HepG2 (cell line): Measurements from ENCODE around the gene SNX13. TPM values are rescaled to one million over a fixed set of nuclear protein-coding genes. Genes with fewer than 3 reads are reported as not detected.
A peak's percentile ranks its signal among the peaks of the same experiment; 100 is the strongest.

ENCODE experiments used
- ATM ChIP-seq: fragments of 450-650 bp; IDR thresholded peaks from 2 replicates; pipeline ENCODE4 v1.7.1; 2017; ENCODE audit warnings: mild to moderate bottlenecking, borderline replicate concordance
- BCL3 ChIP-seq: sonication (generic); formaldehyde crosslinking; IDR thresholded peaks from 2 replicates; pipeline ENCODE4 v1.5.1; 2020; ENCODE audit warnings: mild to moderate bottlenecking, missing genetic modification reagents, moderate library complexity
- HIVEP1 ChIP-seq: sonication (generic); formaldehyde crosslinking; IDR thresholded peaks from 2 replicates; pipeline ENCODE4 v1.4.0; 2020; ENCODE audit warnings: mild to moderate bottlenecking, missing genetic modification reagents
- MYC ChIP-seq: sonication (generic); formaldehyde crosslinking; IDR thresholded peaks from 2 replicates; pipeline ENCODE4 v1.9.0; 2021; ENCODE audit warnings: missing genetic modification reagents, borderline replicate concordance
- RBFOX2 ChIP-seq: fragments of 200-400 bp; formaldehyde crosslinking; IDR thresholded peaks from 2 replicates; pipeline ENCODE4 v1.6.1; 2017; ENCODE audit warnings: low read depth, mild to moderate bottlenecking, low read length
- REXO4 ChIP-seq: sonication (generic); formaldehyde crosslinking; IDR thresholded peaks from 2 replicates; pipeline ENCODE4 v1.8.0; 2022; ENCODE audit warnings: missing genetic modification reagents, mild to moderate bottlenecking, borderline replicate concordance
- SSRP1 ChIP-seq: IDR thresholded peaks from 2 replicates; pipeline ENCODE4 v1.6.1; 2016; ENCODE audit warnings: control low read depth
- THAP11 ChIP-seq: IDR thresholded peaks from 2 replicates; pipeline ENCODE4 v1.6.1; 2016; ENCODE audit warnings: missing biosample characterization, missing genetic modification reagents
- TOE1 ChIP-seq: sonication (generic); formaldehyde crosslinking; IDR thresholded peaks from 2 replicates; pipeline ENCODE4 v1.4.0; 2020; ENCODE audit warnings: mild to moderate bottlenecking, missing genetic modification reagents
- ZBTB37 ChIP-seq: sonication (generic); formaldehyde crosslinking; IDR thresholded peaks from 2 replicates; pipeline ENCODE4 v1.4.0; 2020; ENCODE audit warnings: mild to moderate bottlenecking, missing genetic modification reagents
- ZBTB7B ChIP-seq: sonication (generic); formaldehyde crosslinking; IDR thresholded peaks from 2 replicates; pipeline ENCODE4 v1.4.0; 2020; ENCODE audit warnings: missing genetic modification reagents
- ZNF121 ChIP-seq: sonication (generic); formaldehyde crosslinking; IDR thresholded peaks from 2 replicates; pipeline ENCODE4 v1.5.0; 2020; ENCODE audit warnings: mild to moderate bottlenecking, missing genetic modification reagents
- ZNF318 ChIP-seq: sonication (generic); formaldehyde crosslinking; IDR thresholded peaks from 2 replicates; pipeline ENCODE4 v1.4.0; 2020; ENCODE audit warnings: mild to moderate bottlenecking, missing genetic modification reagents
- ZNF577 ChIP-seq: sonication (generic); formaldehyde crosslinking; IDR thresholded peaks from 2 replicates; pipeline ENCODE4 v1.4.0; 2020; ENCODE audit warnings: mild to moderate bottlenecking, low read depth, missing genetic modification reagents, borderline replicate concordance
- ZNF775 ChIP-seq: sonication (generic); formaldehyde crosslinking; IDR thresholded peaks from 2 replicates; pipeline ENCODE4 v1.4.0; 2020; ENCODE audit warnings: missing genetic modification reagents, mild to moderate bottlenecking, moderate library complexity, borderline replicate concordance
- ZNF839 ChIP-seq: sonication (generic); formaldehyde crosslinking; IDR thresholded peaks from 2 replicates; pipeline ENCODE4 v1.4.0; 2020; ENCODE audit warnings: missing genetic modification reagents, mild to moderate bottlenecking, borderline replicate concordance
- polyA plus RNA-seq, 8 experiments: library from polyadenylated mRNA; depleted of rRNA in 3 of 8; stranded (reverse) in 7 of 8; unstranded in 1 of 8; fragments of >200 nt; fragmentation: Illumina TruSeq in 4 of 8; extraction: Trizol in 4 of 8; gene quantifications; 2 replicates each; pipeline versions ENCODE4 v1.2.1 to v1.2.3, GENCODE V29; 2011 to 2016; ENCODE audit warnings: low read depth in 4 of 8, missing spikeins in 1 of 8, mixed read lengths in 1 of 8; ENCODE audit not compliant: insufficient read depth in 1 of 8
- total RNA-seq, 5 experiments: library from RNA; depleted of rRNA; stranded (reverse); fragments of >200 nt; fragmentation: Illumina TruSeq; extraction: Trizol; gene quantifications; 2 replicates each; pipeline ENCODE4 v1.2.3, GENCODE V29; 2016; ENCODE audit warnings: low read depth in 1 of 5
- TF ChIP-seq, protein P1 (sequence below): sonication (generic); formaldehyde crosslinking; conservative IDR thresholded peaks from 2 replicates; pipeline ENCODE4 v1.8.0; 2022; ENCODE audit warnings: mild to moderate bottlenecking, moderate library complexity, missing genetic modification reagents

SNX13 gene
- total and polyA plus RNA-seq, 2 of the 13 experiments (the other 11 are each of a cell fraction or from before 2014, with no cell fraction given): 14.3 to 32.3 TPM

GRCh38 chr7:17940302-17940883, at the start of gene SNX13 (continued):
- TF ChIP-seq ZNF318: no peak
- TF ChIP-seq ZNF121: peak; percentile 39; the same call in 1 of the 2 replicates
- TF ChIP-seq TOE1 (CRISPR knock-in tag): no peak; the same call in 1 of the 2 replicates
- TF ChIP-seq HIVEP1: peak; percentile 58
- no peak; the same call in 1 of the 2 replicates for TF ChIP-seq MYC
- TF ChIP-seq, protein P1, sequence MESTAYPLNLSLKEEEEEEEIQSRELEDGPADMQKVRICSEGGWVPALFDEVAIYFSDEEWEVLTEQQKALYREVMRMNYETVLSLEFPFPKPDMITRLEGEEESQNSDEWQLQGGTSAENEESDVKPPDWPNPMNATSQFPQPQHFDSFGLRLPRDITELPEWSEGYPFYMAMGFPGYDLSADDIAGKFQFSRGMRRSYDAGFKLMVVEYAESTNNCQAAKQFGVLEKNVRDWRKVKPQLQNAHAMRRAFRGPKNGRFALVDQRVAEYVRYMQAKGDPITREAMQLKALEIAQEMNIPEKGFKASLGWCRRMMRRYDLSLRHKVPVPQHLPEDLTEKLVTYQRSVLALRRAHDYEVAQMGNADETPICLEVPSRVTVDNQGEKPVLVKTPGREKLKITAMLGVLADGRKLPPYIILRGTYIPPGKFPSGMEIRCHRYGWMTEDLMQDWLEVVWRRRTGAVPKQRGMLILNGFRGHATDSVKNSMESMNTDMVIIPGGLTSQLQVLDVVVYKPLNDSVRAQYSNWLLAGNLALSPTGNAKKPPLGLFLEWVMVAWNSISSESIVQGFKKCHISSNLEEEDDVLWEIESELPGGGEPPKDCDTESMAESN: peak; percentile 82
- TF ChIP-seq RBFOX2: peak; percentile 93
- peak; percentile 93 for TF ChIP-seq ZBTB7B (CRISPR knock-in tag)
- 0 out of 2 replicates have a peak, but pooled peaks have one; percentile 31 for TF ChIP-seq ZBTB37
- TF ChIP-seq THAP11 (CRISPR knock-in tag): peak; percentile 76
- TF ChIP-seq ZNF775 (CRISPR knock-in tag): no peak
- no peak for TF ChIP-seq ATM
- TF ChIP-seq SSRP1 (CRISPR knock-in tag): no peak
- no peak for TF ChIP-seq BCL3 (CRISPR knock-in tag)
- no peak for TF ChIP-seq ZNF577 (CRISPR knock-in tag)
- TF ChIP-seq ZNF839: 0 out of 2 replicates have a peak, but pooled peaks have one; percentile 52
- TF ChIP-seq REXO4 (CRISPR knock-in tag): no peak
